Type B pancreatic cell (in vitro differentiated cells): ENCODE results near the gene OR51M1. TPM values are rescaled to one million over a fixed set of nuclear protein-coding genes. Genes with fewer than 3 reads are reported as not detected.
"Not testable (repeated sequence)": the region's sequence is repeated elsewhere in the genome, so short reads cannot be mapped to it uniquely, and the experiment has no call there.

Source experiments
- DNase-seq: peaks from one replicate; pipeline ENCODE4 v3.0.0; 2021; ENCODE audit warnings: mixed read lengths; ENCODE audit not compliant: unreplicated experiment; ENCODE audit errors: extremely low spot score
- H3K27ac Mint-ChIP-seq: 2 replicates; pipeline ENCODE4 v1.8.0; 2021; ENCODE audit warnings: mild to moderate bottlenecking, mixed read lengths
- H3K27me3 Mint-ChIP-seq: 2 replicates; pipeline ENCODE4 v1.8.0; 2021; ENCODE audit warnings: mixed read lengths
- H3K36me3 Mint-ChIP-seq: 2 replicates; pipeline ENCODE4 v1.8.0; 2021; ENCODE audit warnings: mixed read lengths
- H3K4me1 Mint-ChIP-seq: one replicate; pipeline ENCODE4 v1.8.0; 2021; ENCODE audit warnings: mixed read lengths; ENCODE audit not compliant: unreplicated experiment
- H3K4me3 Mint-ChIP-seq: 2 replicates; pipeline ENCODE4 v1.8.0; 2021; ENCODE audit warnings: mild to moderate bottlenecking, mixed read lengths
- H3K9me3 Mint-ChIP-seq: 2 replicates; pipeline ENCODE4 v1.8.0; 2021; ENCODE audit warnings: mixed read lengths
- total RNA-seq: library from RNA; stranded (reverse); gene quantifications from 2 replicates; pipeline ENCODE4 v1.2.1, GENCODE V29; 2021; ENCODE audit warnings: low replicate concordance
- TF ChIP-seq, protein P1 (sequence below): fragments of 200-600 bp; sonication (generic); conservative IDR thresholded peaks from 2 replicates; pipeline ENCODE4 v1.5.0; 2021; ENCODE audit warnings: antibody characterized with exemption, mild to moderate bottlenecking

Gene OR51M1
- total RNA-seq, 1 donor from 2014 or later: not detected

DNA sequence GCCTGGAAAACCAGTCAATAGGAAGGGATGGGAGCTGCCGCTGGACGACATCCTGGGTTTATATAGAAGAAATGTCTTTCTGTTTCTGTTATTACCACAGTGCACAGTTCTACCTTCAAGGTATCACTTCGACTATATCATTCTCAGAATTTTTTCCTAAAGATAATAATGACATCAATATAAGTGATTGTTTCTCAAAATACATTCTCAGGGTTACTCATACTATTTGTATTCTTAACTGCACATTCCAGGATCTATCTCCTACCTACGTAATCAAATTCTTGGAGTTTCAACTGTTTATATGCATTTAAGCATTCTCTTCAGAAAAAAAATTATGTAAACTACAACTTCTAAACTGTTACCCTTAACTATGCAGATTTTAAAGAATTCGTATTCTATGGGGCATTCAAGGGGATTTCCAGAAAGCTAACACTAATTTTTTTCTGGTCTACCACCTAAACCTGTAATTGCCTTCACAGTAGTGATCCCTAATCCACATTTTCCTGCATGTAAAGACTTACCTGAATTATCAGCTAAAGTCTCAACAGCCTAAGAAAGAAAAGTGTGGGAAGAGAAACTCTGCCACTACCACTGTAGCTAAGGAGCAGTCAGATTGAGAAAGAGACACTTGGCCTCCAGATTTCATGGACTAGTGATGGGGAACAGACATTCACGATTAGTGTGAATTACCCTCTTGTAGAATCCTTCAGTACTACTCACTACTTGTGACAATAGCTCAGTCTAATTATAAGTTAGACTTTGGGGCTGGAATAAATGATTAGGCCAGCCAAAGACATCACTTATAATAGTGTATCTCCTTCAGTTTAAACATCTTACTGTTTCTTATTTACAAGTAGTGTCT, 39.9 kb upstream of the OR51M1 start, which contains the start of gene OR51B5:
OR51B5 (minus strand) TSS at position 51 of the 862 bp plus-strand sequence; CDS start at position 51, 0 bp downstream.
- no peaks in the 10 kb centered on the region for H3K36me3 Mint-ChIP-seq
- peaks cover 15% of the 10 kb centered on the region for H3K27me3 Mint-ChIP-seq
- H3K4me1 Mint-ChIP-seq: no peaks in the 10 kb centered on the region
- H3K4me3 Mint-ChIP-seq: no peak within 1 kb of the TSS
- H3K27ac Mint-ChIP-seq: no peak within 1 kb of the TSS
- no peaks in the 10 kb centered on the region for H3K9me3 Mint-ChIP-seq
- no peak for DNase-seq
- TF ChIP-seq, protein P1, sequence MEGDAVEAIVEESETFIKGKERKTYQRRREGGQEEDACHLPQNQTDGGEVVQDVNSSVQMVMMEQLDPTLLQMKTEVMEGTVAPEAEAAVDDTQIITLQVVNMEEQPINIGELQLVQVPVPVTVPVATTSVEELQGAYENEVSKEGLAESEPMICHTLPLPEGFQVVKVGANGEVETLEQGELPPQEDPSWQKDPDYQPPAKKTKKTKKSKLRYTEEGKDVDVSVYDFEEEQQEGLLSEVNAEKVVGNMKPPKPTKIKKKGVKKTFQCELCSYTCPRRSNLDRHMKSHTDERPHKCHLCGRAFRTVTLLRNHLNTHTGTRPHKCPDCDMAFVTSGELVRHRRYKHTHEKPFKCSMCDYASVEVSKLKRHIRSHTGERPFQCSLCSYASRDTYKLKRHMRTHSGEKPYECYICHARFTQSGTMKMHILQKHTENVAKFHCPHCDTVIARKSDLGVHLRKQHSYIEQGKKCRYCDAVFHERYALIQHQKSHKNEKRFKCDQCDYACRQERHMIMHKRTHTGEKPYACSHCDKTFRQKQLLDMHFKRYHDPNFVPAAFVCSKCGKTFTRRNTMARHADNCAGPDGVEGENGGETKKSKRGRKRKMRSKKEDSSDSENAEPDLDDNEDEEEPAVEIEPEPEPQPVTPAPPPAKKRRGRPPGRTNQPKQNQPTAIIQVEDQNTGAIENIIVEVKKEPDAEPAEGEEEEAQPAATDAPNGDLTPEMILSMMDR: no peak

DNA sequence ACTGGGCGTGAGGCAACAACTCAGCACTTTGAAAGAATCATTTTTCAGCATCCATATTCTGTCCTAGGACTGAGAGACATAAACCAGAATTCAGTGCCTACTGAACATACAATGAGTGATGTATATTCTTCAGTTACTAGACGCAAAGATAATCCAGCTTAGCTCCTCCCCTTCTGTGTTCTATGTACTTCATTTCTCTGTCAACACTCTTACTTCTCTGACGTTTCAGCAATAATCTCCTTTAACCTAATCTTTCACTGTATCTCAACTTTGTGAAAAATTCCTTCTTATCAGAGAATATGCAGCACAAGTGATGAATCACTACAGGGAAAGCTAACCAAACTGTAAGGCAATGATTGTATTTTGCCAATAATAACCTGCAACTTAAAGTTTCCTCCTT, 37.8 kb upstream of the OR51M1 start:
- peaks cover 19% of the 10 kb centered on the region for H3K27me3 Mint-ChIP-seq
- no peaks in the 10 kb centered on the region for H3K9me3 Mint-ChIP-seq
- no peak for DNase-seq
- no peak overlapping the region for H3K27ac Mint-ChIP-seq
- TF ChIP-seq, protein P1: no peak
- H3K36me3 Mint-ChIP-seq: no peaks in the 10 kb centered on the region
- H3K4me1 Mint-ChIP-seq: no peaks in the 10 kb centered on the region
- H3K4me3 Mint-ChIP-seq: no peak overlapping the region

DNA sequence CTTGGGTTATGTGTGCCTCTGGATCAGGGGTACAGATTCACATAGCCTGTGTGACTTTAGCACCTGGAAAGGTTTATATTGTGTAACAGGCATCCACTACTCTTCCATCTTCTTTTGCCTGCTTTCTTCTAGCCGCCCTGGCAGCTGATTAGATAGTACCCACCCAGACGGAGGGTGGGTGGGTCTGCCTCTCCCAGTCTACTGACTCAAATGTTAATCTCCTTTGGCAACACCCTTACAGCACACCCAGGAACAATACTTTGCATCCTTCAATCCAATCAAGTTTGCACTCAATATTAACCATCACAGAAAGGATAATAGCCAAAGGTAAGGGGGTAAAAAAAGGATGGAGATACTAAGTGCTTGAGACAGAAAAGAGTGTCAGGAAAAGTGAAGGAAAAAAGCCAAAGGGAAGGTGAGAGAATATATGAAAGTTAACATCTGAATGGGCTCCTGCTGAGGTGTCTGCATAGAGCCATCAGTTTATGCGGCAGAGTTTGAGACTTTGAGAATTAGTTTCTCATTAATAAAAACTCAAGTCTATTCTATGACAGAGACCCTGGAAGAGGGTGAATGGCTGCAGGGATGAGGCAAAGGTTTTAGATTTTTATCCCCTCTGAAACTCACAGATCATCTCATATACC, 34.9 kb upstream of the OR51M1 start:
- Mint-ChIP-seq H3K27me3 (peaks cover 19% of the 10 kb centered on the region), H3K4me1 (no peaks in the 10 kb centered on the region), H3K4me3 (no peak overlapping the region), H3K9me3 (no peaks in the 10 kb centered on the region), H3K36me3 (no peaks in the 10 kb centered on the region), H3K27ac (no peak overlapping the region)
- DNase-seq: no peak
- TF ChIP-seq, protein P1: no peak

DNA sequence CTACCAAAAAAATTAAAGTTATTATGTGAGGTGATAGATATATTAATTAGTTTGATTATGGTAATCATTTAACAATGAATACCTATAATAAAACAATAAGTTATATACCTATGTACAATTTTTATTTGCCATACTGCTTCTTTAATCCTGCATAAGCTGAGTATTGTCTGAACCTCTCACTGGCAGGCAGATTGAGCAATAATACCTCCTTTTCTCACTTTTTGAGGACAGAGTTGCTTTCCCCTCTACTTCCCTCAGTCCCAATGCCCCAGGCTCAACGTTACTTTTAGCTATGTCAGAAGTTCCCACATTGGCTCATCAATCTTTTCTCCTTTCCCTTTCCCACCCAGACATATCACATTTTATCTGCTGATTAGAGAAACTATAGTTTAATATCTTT, 34.1 kb upstream of the OR51M1 start:
- Mint-ChIP-seq H3K27ac (no peak overlapping the region), H3K9me3 (no peaks in the 10 kb centered on the region), H3K4me3 (no peak overlapping the region), H3K4me1 (no peaks in the 10 kb centered on the region), H3K36me3 (no peaks in the 10 kb centered on the region), H3K27me3 (peaks cover 19% of the 10 kb centered on the region)
- TF ChIP-seq, protein P1: no peak
- no peak for DNase-seq

DNA sequence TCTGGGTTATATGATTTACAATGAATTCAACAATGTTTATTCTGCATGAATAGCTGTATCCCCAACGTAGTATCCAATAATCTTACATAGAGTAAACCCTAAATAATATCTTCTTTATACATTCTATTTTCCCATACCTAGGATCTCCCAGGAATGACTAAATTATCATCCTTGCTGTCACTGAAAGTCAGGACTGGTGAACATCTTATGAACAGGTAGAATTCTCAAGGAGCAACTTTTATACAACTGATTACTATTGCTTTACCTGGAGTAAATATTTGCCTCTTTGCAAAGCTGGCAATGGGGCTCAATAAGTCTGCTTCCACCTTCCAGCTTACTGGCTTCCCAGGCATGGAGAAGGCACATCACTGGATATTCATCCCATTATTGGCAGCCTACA, 32.4 kb upstream of the OR51M1 start, which contains the start of gene OR51B6:
OR51B6 (plus strand) TSS at position 301 of the 400 bp plus-strand sequence; CDS start at position 301, 0 bp downstream.
- TF ChIP-seq, protein P1: no peak
- no peaks in the 10 kb centered on the region for H3K4me1 Mint-ChIP-seq
- no peak within 1 kb of the TSS for H3K4me3 Mint-ChIP-seq
- no peak within 1 kb of the TSS for H3K27ac Mint-ChIP-seq
- no peaks in the 10 kb centered on the region for H3K9me3 Mint-ChIP-seq
- H3K27me3 Mint-ChIP-seq: peaks cover 16% of the 10 kb centered on the region
- no peak for DNase-seq
- H3K36me3 Mint-ChIP-seq: no peaks in the 10 kb centered on the region

DNA sequence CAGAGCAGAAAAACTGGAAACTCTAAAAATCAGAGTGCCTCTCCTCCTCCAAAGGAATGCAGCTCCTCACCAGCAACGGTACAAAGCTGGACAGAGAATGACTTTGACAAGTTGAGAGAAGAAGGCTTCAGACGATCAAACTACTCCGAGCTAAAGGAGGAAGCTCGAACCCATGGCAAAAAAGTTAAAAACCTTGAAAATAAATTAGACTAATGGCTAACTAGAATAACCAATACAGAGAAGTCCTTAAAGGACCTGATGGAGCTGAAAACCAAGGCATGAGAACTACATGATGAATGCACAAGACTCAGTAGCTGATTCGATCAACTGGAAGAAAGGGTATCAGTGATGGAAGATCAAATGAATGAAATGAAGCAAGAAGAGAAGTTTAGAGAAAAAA, 27.6 kb upstream of the OR51M1 start:
- H3K27ac Mint-ChIP-seq, H3K36me3 Mint-ChIP-seq, H3K9me3 Mint-ChIP-seq, H3K4me1 Mint-ChIP-seq, H3K4me3 Mint-ChIP-seq, DNase-seq, H3K27me3 Mint-ChIP-seq: not testable (repeated sequence)
